CD8-positive, alpha-beta memory T cell (primary cell): Measurements from ENCODE around the gene ARL4D. TPM values are rescaled to one million over a fixed set of nuclear protein-coding genes. Genes with fewer than 3 reads are reported as not detected.
A peak's percentile ranks its signal among the peaks of the same experiment; 100 is the strongest.

Experiments used
- CTCF ChIA-PET: fragments of 350-600 bp; sonication (Branson Sonifier 250); formaldehyde crosslinking; loops from one replicate; lab custom pipeline; 2021; ENCODE audit warnings: antibody characterized with exemption; lab: Charles Lee
- POLR2A ChIA-PET: fragments of 350-600 bp; sonication (Branson Sonifier 250); formaldehyde crosslinking; loops from one replicate; lab custom pipeline; 2021; ENCODE audit warnings: antibody characterized with exemption; lab: Charles Lee
- DNase-seq, 5 donors: peaks; one replicate each; pipeline versions ENCODE4 v3.0.0 to v3.0.0-alpha.2; 2020 to 2022; ENCODE audit warnings: mixed read lengths in 1 of 5
- H3K27ac ChIP-seq: one replicate; pipeline ENCODE4 v1.7.0; 2013; ENCODE audit warnings: low read depth, mild to moderate bottlenecking, low read length, moderate library complexity
- H3K27me3 ChIP-seq: 2 replicates; pipeline ENCODE4 v1.7.0; 2013; ENCODE audit warnings: low read length, mild to moderate bottlenecking; ENCODE audit not compliant: insufficient read depth, poor library complexity, severe bottlenecking
- H3K36me3 ChIP-seq: 2 replicates; pipeline ENCODE4 v1.7.0; 2013; ENCODE audit warnings: mild to moderate bottlenecking, low read length, moderate library complexity; ENCODE audit not compliant: insufficient read depth
- H3K4me1 ChIP-seq: 2 replicates; pipeline ENCODE4 v1.7.0; 2013; ENCODE audit warnings: mild to moderate bottlenecking, low read length, moderate library complexity; ENCODE audit not compliant: insufficient read depth
- H3K4me3 ChIP-seq: 2 replicates; pipeline ENCODE4 v1.7.0; 2013; ENCODE audit warnings: mild to moderate bottlenecking, low read length
- H3K9me3 ChIP-seq: 2 replicates; pipeline ENCODE4 v1.7.0; 2013; ENCODE audit warnings: mild to moderate bottlenecking, low read length
- H3K27ac Mint-ChIP-seq, 8 donors: one replicate each; pipeline ENCODE4 v1.8.0; 2020 to 2021; ENCODE audit warnings: mixed read lengths in 8 of 8, mild to moderate bottlenecking in 6 of 8, inconsistent platforms in 3 of 8, moderate library complexity in 3 of 8
- H3K27me3 Mint-ChIP-seq, 2 donors: one replicate each; pipeline ENCODE4 v1.8.0; 2020 to 2021; ENCODE audit warnings: mixed read lengths in 2 of 2, mild to moderate bottlenecking in 1 of 2, moderate library complexity in 1 of 2
- H3K36me3 Mint-ChIP-seq, 3 donors: one replicate each; pipeline ENCODE4 v1.8.0; 2020 to 2021; ENCODE audit warnings: mixed read lengths in 3 of 3, inconsistent platforms in 1 of 3, mild to moderate bottlenecking in 1 of 3
- H3K4me1 Mint-ChIP-seq, 3 donors: one replicate each; pipeline ENCODE4 v1.8.0; 2020 to 2021; ENCODE audit warnings: mixed read lengths in 3 of 3, inconsistent platforms in 1 of 3, mild to moderate bottlenecking in 1 of 3
- H3K4me3 Mint-ChIP-seq, 7 donors: one replicate each; pipeline ENCODE4 v1.8.0; 2020 to 2021; ENCODE audit warnings: mixed read lengths in 7 of 7, mild to moderate bottlenecking in 6 of 7, moderate library complexity in 4 of 7, inconsistent platforms in 2 of 7
- H3K9me3 Mint-ChIP-seq, 5 donors: one replicate each; pipeline ENCODE4 v1.8.0; 2020 to 2022; ENCODE audit warnings: mixed read lengths in 5 of 5, mild to moderate bottlenecking in 3 of 5, moderate library complexity in 2 of 5, inconsistent platforms in 1 of 5
- polyA plus RNA-seq: library from polyadenylated mRNA; unstranded; fragments of 300-500 nt; fragmentation: Illumina TruSeq; gene quantifications from one replicate; pipeline ENCODE4 v1.2.3, GENCODE V29; 2021
- total RNA-seq, 2 experiments: library from RNA; stranded (reverse); gene quantifications; one replicate each; pipeline ENCODE4 v1.2.3, GENCODE V29; 2021

ARL4D gene
- total and polyA plus RNA-seq, 3 experiments from 2014 or later, result 1.9 to 2.3 (median 1.9) TPM

DNA sequence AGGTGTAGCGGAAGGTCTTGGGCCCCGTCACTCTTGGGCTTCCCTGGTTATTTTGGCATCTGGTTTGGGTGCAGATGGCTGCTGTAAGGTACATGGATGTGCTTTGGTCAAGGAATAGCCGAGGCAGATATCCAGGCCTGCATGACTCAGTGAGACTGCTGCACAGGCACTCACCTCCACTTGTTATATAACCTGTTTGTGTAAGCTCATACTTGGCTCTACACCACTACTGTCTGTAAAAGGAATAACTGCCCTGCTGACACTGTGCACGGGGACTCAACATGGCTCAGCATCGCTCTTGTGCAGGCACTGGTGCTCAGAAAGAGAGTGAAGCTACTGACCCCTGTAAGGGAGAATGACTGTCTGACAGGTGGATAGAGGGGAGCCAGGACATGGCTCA is 42.3 kb upstream of the ARL4D start:
- Histone ChIP-seq H3K4me1 (peaks cover 11% of the 10 kb centered on the region), H3K9me3 (no peaks in the 10 kb centered on the region), H3K27me3 (no peaks in the 10 kb centered on the region), H3K27ac (no peak overlapping the region), H3K36me3 (no peaks in the 10 kb centered on the region), H3K4me3 (no peak overlapping the region)
- peaks cover 0 to 3% of the 10 kb centered on the region in 2 donors for H3K27me3 Mint-ChIP-seq
- H3K4me1 Mint-ChIP-seq, result peaks cover 6 to 29% (median 18%) of the 10 kb centered on the region in 3 donors
- ChIA-PET POLR2A (interaction anchor here (0.8 to 1.0 kb wide), 2 partner anchors 41 to 145 kb away, joined by 3 read pairs; partner anchors contain the start of gene TMEM106A), CTCF (interaction anchor here (0.7 to 2.1 kb wide), 4 partner anchors 22 to 358 kb away, joined by 3 to 8 read pairs (median 4); partner anchors contain the start of gene RPL27)
- peaks cover 0 to 2% (median 0%) of the 10 kb centered on the region in 5 donors for H3K9me3 Mint-ChIP-seq
- peak overlapping the region in 1 of 8 donors; percentile 96 for H3K27ac Mint-ChIP-seq
- peaks cover 0 to 13% (median 2%) of the 10 kb centered on the region in 3 donors for H3K36me3 Mint-ChIP-seq
- no peak overlapping the region for H3K4me3 Mint-ChIP-seq
- no peak for DNase-seq

DNA sequence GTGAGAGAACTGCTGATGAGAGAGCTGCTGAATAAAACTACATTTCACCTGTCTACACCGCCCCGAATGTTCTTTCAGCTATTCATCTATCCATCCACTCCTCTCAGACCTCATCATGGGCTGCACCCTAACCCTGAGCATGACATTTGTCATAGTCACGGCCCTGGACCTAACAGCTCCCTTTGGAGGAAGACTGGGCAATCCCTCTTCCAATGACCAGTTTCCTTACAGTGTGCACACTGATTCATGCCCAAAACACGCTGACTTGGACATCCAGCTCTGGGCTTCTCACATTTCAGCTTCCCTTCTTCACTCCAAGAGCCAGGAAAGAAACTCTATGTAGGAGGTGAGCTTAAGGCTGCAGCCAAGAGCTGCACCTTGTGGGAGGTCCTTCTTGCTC is 41.8 kb upstream of the ARL4D start:
- peaks cover 0 to 2% (median 0%) of the 10 kb centered on the region in 5 donors for H3K9me3 Mint-ChIP-seq
- peak overlapping the region in 1 of 8 donors; percentile 96 for H3K27ac Mint-ChIP-seq
- ChIA-PET CTCF (interaction anchor here (0.7 to 2.1 kb wide), 5 partner anchors 17 to 358 kb away, joined by 3 to 8 read pairs (median 4); partner anchors contain the start of gene RPL27), POLR2A (interaction anchor here (0.8 to 1.0 kb wide), 2 partner anchors 42 to 145 kb away, joined by 3 read pairs; partner anchors contain the start of gene TMEM106A)
- H3K4me1 ChIP-seq, result peaks cover 11% of the 10 kb centered on the region
- H3K27me3 ChIP-seq, result no peaks in the 10 kb centered on the region
- no peak overlapping the region for H3K4me3 ChIP-seq
- H3K27ac ChIP-seq, result no peak overlapping the region
- H3K27me3 Mint-ChIP-seq, result peaks cover 0 to 3% of the 10 kb centered on the region in 2 donors
- peaks cover 6 to 30% (median 18%) of the 10 kb centered on the region in 3 donors for H3K4me1 Mint-ChIP-seq
- H3K4me3 Mint-ChIP-seq, result no peak overlapping the region
- no peaks in the 10 kb centered on the region for H3K9me3 ChIP-seq
- H3K36me3 Mint-ChIP-seq, result peaks cover 0 to 14% (median 2%) of the 10 kb centered on the region in 3 donors
- H3K36me3 ChIP-seq, result no peaks in the 10 kb centered on the region
- no peak for DNase-seq

DNA sequence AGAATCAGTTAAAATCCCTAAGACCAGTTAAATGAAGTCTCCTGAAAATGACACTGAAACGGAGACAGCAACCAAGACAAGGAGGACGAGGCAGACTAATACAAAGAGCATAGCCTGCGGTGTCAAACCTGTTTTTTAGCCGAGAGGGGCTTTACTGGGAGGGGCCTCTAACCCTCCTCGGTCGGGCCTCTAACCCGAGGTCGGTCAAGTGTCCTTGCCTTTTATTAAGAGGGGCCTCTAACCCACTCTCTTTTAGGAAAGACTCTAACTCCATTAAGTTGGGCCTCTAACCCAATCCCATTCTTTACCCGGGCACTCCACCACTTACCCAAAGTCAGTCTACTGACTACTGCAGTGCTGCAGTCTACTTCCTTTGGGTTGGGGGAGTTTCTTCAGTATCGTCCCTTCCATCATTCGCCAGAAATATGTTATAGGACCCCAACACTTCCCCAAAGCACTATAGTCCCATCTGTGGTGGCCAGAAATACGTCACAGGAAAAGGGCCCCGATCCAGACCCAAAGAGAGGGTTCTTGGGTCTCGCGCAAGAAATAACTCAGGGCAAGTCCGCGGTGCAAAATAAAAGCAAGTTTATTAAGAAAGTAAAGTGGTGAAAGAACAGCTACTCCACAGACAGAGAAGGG is 39.2 kb upstream of the ARL4D start:
- peaks cover 0 to 2% of the 10 kb centered on the region in 2 donors for H3K27me3 Mint-ChIP-seq
- peaks cover 0 to 14% (median 2%) of the 10 kb centered on the region in 3 donors for H3K36me3 Mint-ChIP-seq
- no peaks in the 10 kb centered on the region for H3K9me3 ChIP-seq
- no peaks in the 10 kb centered on the region for H3K36me3 ChIP-seq
- peak overlapping the region; percentile 97 to 100 (median 100) for H3K27ac Mint-ChIP-seq
- DNase-seq, result no peak
- POLR2A ChIA-PET, result interaction anchor here (0.6 to 3.9 kb wide), 9 partner anchors 10 to 234 kb away, joined by 3 to 108 read pairs (median 17); partner anchors contain the start of genes ARL4D, BRCA1 and DHX8
- peaks cover 0 to 2% (median 0%) of the 10 kb centered on the region in 5 donors for H3K9me3 Mint-ChIP-seq
- peaks cover 6 to 38% (median 18%) of the 10 kb centered on the region in 3 donors for H3K4me1 Mint-ChIP-seq
- H3K4me3 ChIP-seq, result peak overlapping the region; percentile 76
- H3K27me3 ChIP-seq, result no peaks in the 10 kb centered on the region
- peaks cover 11% of the 10 kb centered on the region for H3K4me1 ChIP-seq
- CTCF ChIA-PET, result interaction anchor here (1.6 to 3.4 kb wide), 5 partner anchors 9 to 124 kb away, joined by 4 to 15 read pairs (median 10); partner anchors contain the start of gene DHX8
- H3K4me3 Mint-ChIP-seq, result peak overlapping the region; percentile 92 to 98 (median 95)
- H3K27ac ChIP-seq, result peak overlapping the region; percentile 98

DNA sequence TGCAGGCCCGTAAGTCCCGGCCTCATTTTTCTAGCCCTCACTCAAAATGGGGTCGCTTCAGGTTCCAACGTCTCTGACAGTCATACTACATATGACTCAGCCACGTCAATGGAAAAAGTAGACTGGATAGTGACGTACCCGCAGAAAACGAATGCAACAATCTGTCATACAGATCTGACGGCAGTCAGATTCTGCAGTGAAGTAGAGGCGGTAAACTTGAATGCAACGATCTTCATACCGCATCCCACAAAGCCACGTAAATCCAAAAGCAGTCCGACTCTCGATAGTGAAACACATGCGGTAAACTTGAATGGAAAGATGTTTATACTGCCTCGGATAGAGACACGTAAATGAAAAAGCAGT is 38.4 kb upstream of the ARL4D start:
- no peaks in the 10 kb centered on the region for H3K36me3 ChIP-seq
- ChIA-PET POLR2A (interaction anchor here (0.6 to 3.9 kb wide), 32 partner anchors 9 to 1672 kb away, joined by 3 to 108 read pairs (median 5); partner anchors contain the start of genes ARL4D, BECN1, BRCA1 and DHX8), CTCF (interaction anchor here (0.8 to 3.4 kb wide), 9 partner anchors 8 to 123 kb away, joined by 3 to 15 read pairs (median 8); partner anchors contain the start of gene DHX8)
- H3K27ac ChIP-seq, result peak overlapping the region; percentile 98
- H3K4me3 ChIP-seq, result peak overlapping the region; percentile 76
- Mint-ChIP-seq H3K27me3 (peaks cover 0 to 2% of the 10 kb centered on the region in 2 donors), H3K36me3 (peaks cover 0 to 14% (median 2%) of the 10 kb centered on the region in 3 donors), H3K27ac (peak overlapping the region; percentile 97 to 100 (median 100)), H3K4me1 (peaks cover 8 to 38% (median 20%) of the 10 kb centered on the region in 3 donors), H3K4me3 (peak overlapping the region; percentile 92 to 98 (median 95)), H3K9me3 (peaks cover 0 to 2% (median 0%) of the 10 kb centered on the region in 5 donors)
- no peaks in the 10 kb centered on the region for H3K27me3 ChIP-seq
- peak; percentile 51 to 90 (median 78) for DNase-seq
- H3K9me3 ChIP-seq, result no peaks in the 10 kb centered on the region
- peaks cover 11% of the 10 kb centered on the region for H3K4me1 ChIP-seq

DNA sequence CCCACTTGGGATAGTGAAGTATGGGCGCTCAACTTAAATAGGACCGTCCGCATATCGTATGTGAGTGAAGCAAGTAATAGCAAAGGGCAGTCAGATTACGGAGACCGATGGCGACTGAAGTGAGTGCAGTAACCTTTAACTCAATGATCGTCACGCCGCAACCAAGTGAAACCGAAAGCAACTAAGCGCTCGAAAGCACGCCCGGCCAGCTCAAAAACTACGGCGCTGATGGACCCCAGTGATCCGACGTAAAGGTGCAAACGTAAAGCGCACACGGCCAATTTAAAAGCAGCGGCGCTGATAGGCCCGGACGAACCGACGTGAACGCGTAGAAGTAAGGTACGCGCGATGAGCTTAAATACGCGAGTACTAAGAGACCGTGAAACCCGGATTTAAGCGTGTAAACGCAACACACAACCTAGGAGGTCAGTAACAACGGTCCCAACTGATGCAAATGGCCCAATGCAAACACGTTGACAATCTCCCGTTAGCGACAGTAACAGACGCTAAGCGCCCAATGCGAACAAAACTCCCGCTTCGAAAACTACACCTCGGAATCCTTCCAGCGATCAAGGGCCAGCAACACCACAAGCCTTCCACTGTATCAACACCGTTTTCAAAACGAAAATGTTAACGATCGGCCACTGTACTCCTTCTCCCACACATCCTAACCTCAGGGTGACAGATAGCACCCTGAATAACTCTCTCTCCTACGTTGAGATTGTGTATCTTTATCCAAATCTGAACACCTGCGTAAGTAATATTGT is 37.9 kb upstream of the ARL4D start:
- peaks cover 0 to 2% (median 0%) of the 10 kb centered on the region in 5 donors for H3K9me3 Mint-ChIP-seq
- H3K4me3 Mint-ChIP-seq, result peak overlapping the region; percentile 92 to 98 (median 95)
- peak overlapping the region; percentile 76 for H3K4me3 ChIP-seq
- H3K27ac ChIP-seq, result peak overlapping the region; percentile 98
- peak; percentile 83 to 97 (median 90) for DNase-seq
- H3K27ac Mint-ChIP-seq, result peak overlapping the region; percentile 97 to 100 (median 100)
- H3K9me3 ChIP-seq, result no peaks in the 10 kb centered on the region
- peaks cover 9 to 38% (median 23%) of the 10 kb centered on the region in 3 donors for H3K4me1 Mint-ChIP-seq
- CTCF ChIA-PET, result interaction anchor here (0.8 to 3.4 kb wide), 9 partner anchors 8 to 122 kb away, joined by 3 to 15 read pairs (median 8); partner anchors contain the start of gene DHX8
- H3K27me3 Mint-ChIP-seq, result peaks cover 0 to 2% of the 10 kb centered on the region in 2 donors
- H3K27me3 ChIP-seq, result no peaks in the 10 kb centered on the region
- no peaks in the 10 kb centered on the region for H3K36me3 ChIP-seq
- peaks cover 0 to 14% (median 2%) of the 10 kb centered on the region in 3 donors for H3K36me3 Mint-ChIP-seq
- POLR2A ChIA-PET, result interaction anchor here (0.6 to 3.9 kb wide), 33 partner anchors 8 to 1673 kb away, joined by 3 to 108 read pairs (median 5); partner anchors contain the start of genes ARL4D, BECN1, BRCA1 and DHX8
- peaks cover 11% of the 10 kb centered on the region for H3K4me1 ChIP-seq

DNA sequence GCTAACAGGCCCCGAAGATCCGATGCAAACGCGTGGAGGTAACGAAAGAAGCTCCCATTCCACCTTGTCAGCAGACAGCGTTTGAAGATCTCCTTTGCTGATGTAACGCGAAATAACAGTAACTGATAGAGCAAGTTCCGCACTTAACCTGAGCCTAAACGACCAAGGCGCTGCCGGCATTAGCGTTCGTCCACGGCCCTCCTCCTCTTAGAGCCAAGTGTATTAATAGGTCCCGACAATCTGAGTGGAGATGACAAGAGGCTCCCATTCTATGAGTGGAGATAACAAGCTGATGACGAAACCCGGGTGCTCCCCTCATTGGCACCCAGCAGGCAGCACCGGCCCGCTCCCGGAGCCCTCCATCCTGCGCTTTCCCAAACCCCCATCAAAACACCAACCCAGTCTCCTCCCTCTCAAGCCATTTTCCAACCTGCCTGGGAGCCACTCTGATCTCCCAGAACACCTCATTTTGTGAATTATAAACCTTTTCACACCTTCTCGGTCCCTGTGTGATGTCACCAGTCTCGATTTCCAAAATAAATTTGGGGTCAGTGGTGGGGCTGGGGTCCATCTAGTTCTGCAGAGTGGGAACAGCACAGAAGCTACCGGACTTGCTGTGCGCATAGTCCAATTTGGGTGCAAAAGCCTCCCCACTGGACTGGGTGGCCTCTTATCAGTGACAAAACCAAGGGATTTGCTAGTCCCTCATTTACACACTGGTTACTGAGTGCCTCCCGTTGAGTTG is 35.4 kb upstream of the ARL4D start:
- Histone ChIP-seq H3K36me3 (no peaks in the 10 kb centered on the region), H3K4me1 (peaks cover 26% of the 10 kb centered on the region), H3K9me3 (no peaks in the 10 kb centered on the region), H3K27ac (no peak overlapping the region), H3K27me3 (no peaks in the 10 kb centered on the region), H3K4me3 (no peak overlapping the region)
- Mint-ChIP-seq H3K27me3 (peaks cover 0 to 3% of the 10 kb centered on the region in 2 donors), H3K4me1 (peaks cover 20 to 52% (median 35%) of the 10 kb centered on the region in 3 donors), H3K9me3 (peaks cover 0 to 2% (median 0%) of the 10 kb centered on the region in 5 donors), H3K36me3 (peaks cover 0 to 18% (median 0%) of the 10 kb centered on the region in 3 donors), H3K27ac (peak overlapping the region in 4 of 8 donors; percentile 34 to 72 (median 51)), H3K4me3 (peak overlapping the region in 5 of 7 donors; percentile 22 to 86 (median 46))
- ChIA-PET POLR2A (interaction anchor here (0.5 to 3.5 kb wide), 2 partner anchors 120 to 361 kb away, joined by 3 to 39 read pairs; partner anchors contain the start of gene DHX8), CTCF (no interaction called here)
- DNase-seq, result no peak
